AG08395 (cell line): ENCODE data around the gene TNNI2.

Experiments used
- DNase-seq: peaks from one replicate; pipeline ENCODE4 v3.0.0; 2012; ENCODE audit warnings: mixed read lengths, low spot score

The TNNI2 gene

DNA sequence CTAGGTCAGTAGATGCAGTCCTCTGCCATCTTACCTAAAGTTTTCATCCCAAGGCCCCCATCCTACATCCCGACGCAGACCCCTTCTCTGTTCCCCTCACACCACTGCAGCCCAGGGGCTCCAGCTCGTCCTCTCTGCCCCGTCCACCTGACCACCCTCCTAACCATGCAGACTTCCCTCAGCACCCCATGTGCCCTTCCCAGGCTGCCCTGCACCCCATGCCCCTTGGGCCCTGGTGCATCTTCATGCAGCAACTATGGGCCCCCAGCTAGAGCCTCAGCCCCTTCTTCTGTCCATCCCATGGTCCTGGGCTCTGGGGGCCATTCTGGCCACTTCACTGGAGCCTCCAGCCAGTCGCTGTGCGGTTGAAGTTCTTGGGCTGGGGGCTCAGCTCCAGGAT, 50.0 kb downstream of the TNNI2 start:
- DNase-seq = no peak

GRCh38 chr11:1889224-1889930, 50.6 kb downstream of the TNNI2 start:
- no peak for DNase-seq

DNA sequence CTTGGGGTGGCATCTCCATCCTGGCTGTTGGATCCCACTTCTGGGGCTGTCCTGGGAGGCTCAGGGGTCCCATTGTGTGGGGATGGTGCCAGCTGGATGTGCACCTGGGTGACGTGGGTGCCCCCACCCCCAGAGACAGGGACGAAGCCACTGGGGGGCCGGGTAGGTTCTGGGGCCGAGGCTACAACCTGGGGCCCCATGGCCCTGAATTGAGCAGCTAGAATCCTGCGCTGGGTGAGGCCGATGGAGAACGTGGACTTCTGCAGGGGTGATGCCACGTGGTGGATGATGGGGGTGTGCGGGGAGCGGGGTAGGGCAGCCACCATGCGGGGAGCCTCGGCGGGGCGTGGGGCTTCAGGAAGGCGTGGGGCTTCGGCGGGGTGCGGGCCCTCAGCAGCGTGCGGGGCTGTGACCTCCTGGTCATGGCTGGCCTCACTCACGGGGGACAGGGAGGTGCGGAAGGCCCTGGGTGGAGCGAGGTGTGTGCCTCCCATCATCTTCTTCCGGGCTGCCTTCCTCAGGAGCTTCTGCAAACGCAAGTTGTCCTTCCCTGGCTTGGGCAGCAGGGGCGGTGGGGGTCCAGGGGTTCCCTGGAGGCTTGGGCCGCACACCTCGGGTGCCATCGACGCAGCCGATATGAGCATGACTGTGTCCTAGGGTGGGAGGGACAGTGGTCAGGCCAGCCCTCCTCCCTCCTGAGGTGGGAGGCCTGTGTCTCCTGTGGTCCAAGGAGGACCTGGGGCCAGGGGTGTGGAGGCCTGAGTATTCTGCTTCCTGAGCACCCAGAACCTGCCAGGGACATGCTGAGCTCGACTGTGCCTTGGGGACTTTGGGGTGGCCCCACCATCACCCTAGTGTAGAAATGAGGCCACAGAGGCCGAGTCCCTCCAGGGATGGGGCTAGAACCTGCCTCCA, 51.4 kb downstream of the TNNI2 start:
- DNase-seq = no peak
